H9 (cell line): ENCODE results near the gene FIBP. TPM values are rescaled to one million over a fixed set of nuclear protein-coding genes. Genes with fewer than 3 reads are reported as not detected.

ENCODE experiments used
- DNase-seq: peaks from one replicate; pipeline ENCODE4 v3.0.0-alpha.2; 2017
- H2AFZ ChIP-seq: one replicate; pipeline ENCODE4 v1.6.1; 2013; ENCODE audit warnings: mild to moderate bottlenecking, low read length, control low read depth, moderate library complexity
- H2AK5ac ChIP-seq: 2 replicates; pipeline ENCODE4 v1.6.1; 2013; ENCODE audit warnings: low read length, control low read depth, mixed read lengths; ENCODE audit not compliant: insufficient read length
- H2BK120ac ChIP-seq: one replicate; pipeline ENCODE4 v1.6.1; 2013; ENCODE audit warnings: low read depth, mild to moderate bottlenecking, low read length, control low read depth, inconsistent platforms; ENCODE audit not compliant: poor library complexity, severe bottlenecking
- H2BK12ac ChIP-seq: 2 replicates; pipeline ENCODE4 v1.6.1; 2013; ENCODE audit warnings: low read length, control low read depth, mixed read lengths, low read depth; ENCODE audit not compliant: insufficient read length
- H2BK15ac ChIP-seq: 2 replicates; pipeline ENCODE4 v1.6.1; 2013; ENCODE audit warnings: low read depth, low read length, control low read depth
- H2BK20ac ChIP-seq: one replicate; pipeline ENCODE4 v1.6.1; 2013; ENCODE audit warnings: low read depth, mild to moderate bottlenecking, low read length, control low read depth, inconsistent platforms; ENCODE audit not compliant: poor library complexity, severe bottlenecking
- H2BK5ac ChIP-seq: 2 replicates; pipeline ENCODE4 v1.6.1; 2013; ENCODE audit warnings: low read length, control low read depth, mixed read lengths; ENCODE audit not compliant: insufficient read length
- H3K14ac ChIP-seq: 2 replicates; pipeline ENCODE4 v1.6.1; 2013; ENCODE audit warnings: low read length, control low read depth; ENCODE audit not compliant: insufficient read depth
- H3K18ac ChIP-seq: 2 replicates; pipeline ENCODE4 v1.6.1; 2013; ENCODE audit warnings: low read depth, mild to moderate bottlenecking, mixed read lengths, low read length, control low read depth; ENCODE audit not compliant: insufficient read length
- H3K23ac ChIP-seq: 2 replicates; pipeline ENCODE4 v1.6.1; 2013; ENCODE audit warnings: low read length, control low read depth, mixed read lengths, low read depth; ENCODE audit not compliant: insufficient read length
- H3K23me2 ChIP-seq: 2 replicates; pipeline ENCODE4 v1.6.1; 2013; ENCODE audit warnings: low read depth, mild to moderate bottlenecking, mixed read lengths, low read length, control low read depth; ENCODE audit not compliant: insufficient read length, poor library complexity, severe bottlenecking
- H3K27ac ChIP-seq: 2 replicates; pipeline ENCODE4 v1.5.1; 2013; ENCODE audit warnings: low read length, control low read depth, mixed read lengths, low read depth; ENCODE audit not compliant: insufficient read length
- H3K27me3 ChIP-seq: 2 replicates; pipeline ENCODE4 v1.6.1; 2013; ENCODE audit warnings: low read length, control low read depth, inconsistent platforms; ENCODE audit not compliant: insufficient read depth
- H3K4ac ChIP-seq: 2 replicates; pipeline ENCODE4 v1.6.1; 2013; ENCODE audit warnings: low read depth, mild to moderate bottlenecking, control low read depth, inconsistent platforms, low read length, moderate library complexity
- H3K4me1 ChIP-seq: 2 replicates; pipeline ENCODE4 v1.6.1; 2013; ENCODE audit warnings: low read length, control low read depth, inconsistent platforms; ENCODE audit not compliant: insufficient read depth
- H3K4me2 ChIP-seq: 2 replicates; pipeline ENCODE4 v1.6.1; 2013; ENCODE audit warnings: low read length, control low read depth, mixed read lengths; ENCODE audit not compliant: insufficient read length, insufficient read depth
- H3K56ac ChIP-seq: 2 replicates; pipeline ENCODE4 v1.6.1; 2013; ENCODE audit warnings: low read depth, mild to moderate bottlenecking, mixed read lengths, low read length, control low read depth; ENCODE audit not compliant: insufficient read length
- H3K79me1 ChIP-seq: 2 replicates; pipeline ENCODE4 v1.6.1; 2013; ENCODE audit warnings: low read depth, mild to moderate bottlenecking, moderate library complexity, low read length, control low read depth, inconsistent platforms; ENCODE audit not compliant: insufficient read depth, poor library complexity, severe bottlenecking
- H3K79me2 ChIP-seq: 2 replicates; pipeline ENCODE4 v1.6.1; 2013; ENCODE audit warnings: low read length, control low read depth, inconsistent platforms; ENCODE audit not compliant: insufficient read depth
- H3K9ac ChIP-seq: 2 replicates; pipeline ENCODE4 v1.6.1; 2013; ENCODE audit warnings: low read length, control low read depth, mixed read lengths; ENCODE audit not compliant: insufficient read length; ENCODE audit errors: extremely low read depth
- H3K9me3 ChIP-seq: one replicate; pipeline ENCODE4 v1.6.1; 2013; ENCODE audit warnings: low read depth, low read length, inconsistent platforms; ENCODE audit not compliant: control insufficient read depth
- H3T11ph ChIP-seq: one replicate; pipeline ENCODE4 v1.6.1; 2013; ENCODE audit warnings: mild to moderate bottlenecking, low read length, control low read depth, inconsistent platforms
- H4K20me1 ChIP-seq: one replicate; pipeline ENCODE4 v1.6.1; 2013; ENCODE audit not compliant: control insufficient read depth, insufficient read length, insufficient read depth
- H4K5ac ChIP-seq: 2 replicates; pipeline ENCODE4 v1.6.1; 2013; ENCODE audit warnings: low read depth, mild to moderate bottlenecking, mixed read lengths, low read length, control low read depth; ENCODE audit not compliant: insufficient read length
- H4K8ac ChIP-seq: replicated peaks from 2 replicates; pipeline ENCODE4 v1.6.1; 2013; ENCODE audit warnings: low read length, control low read depth, mixed read lengths, low read depth; ENCODE audit not compliant: insufficient read length
- H4K91ac ChIP-seq: 2 replicates; pipeline ENCODE4 v1.6.1; 2013; ENCODE audit warnings: low read depth, mild to moderate bottlenecking, moderate library complexity, mixed read lengths, low read length, control low read depth; ENCODE audit not compliant: insufficient read length
- H3K27ac Mint-ChIP-seq, 3 experiments: 2 replicates in 2 of 3; 3 replicates in 1 of 3; pipeline ENCODE4 v1.8.0; 2020 to 2021; ENCODE audit warnings: mixed read lengths in 3 of 3, mild to moderate bottlenecking in 1 of 3, moderate library complexity in 1 of 3
- H3K27me3 Mint-ChIP-seq: 2 replicates; pipeline ENCODE4 v1.8.0; 2021; ENCODE audit warnings: low read depth, mild to moderate bottlenecking, moderate library complexity, mixed read lengths
- H3K36me3 Mint-ChIP-seq, 3 experiments: 2 replicates in 2 of 3; 3 replicates in 1 of 3; pipeline ENCODE4 v1.8.0; 2020 to 2021; ENCODE audit warnings: low read depth in 3 of 3, mixed read lengths in 3 of 3; ENCODE audit not compliant: insufficient read depth in 1 of 3
- H3K4me1 Mint-ChIP-seq, 2 experiments: 2 replicates each; pipeline ENCODE4 v1.8.0; 2020; ENCODE audit warnings: mixed read lengths in 2 of 2
- H3K4me3 Mint-ChIP-seq, 2 experiments: 2 replicates in 1 of 2; 3 replicates in 1 of 2; pipeline ENCODE4 v1.8.0; 2020 to 2021; ENCODE audit warnings: mild to moderate bottlenecking in 2 of 2, mixed read lengths in 2 of 2, moderate library complexity in 1 of 2
- H3K9me3 Mint-ChIP-seq, 2 experiments: 2 replicates in 1 of 2; 3 replicates in 1 of 2; pipeline ENCODE4 v1.8.0; 2020; ENCODE audit warnings: mild to moderate bottlenecking in 2 of 2, mixed read lengths in 2 of 2, moderate library complexity in 1 of 2
- WGBS: extraction: QIAGEN DNeasy Blood & Tissue Kit; methylation state at CpG from one replicate; pipeline ENCODE4 v1.1.7; 2013; ENCODE audit warnings: missing lambda C conversion rate, low lambda C conversion rate, mixed read lengths; ENCODE audit not compliant: insufficient read length; ENCODE audit errors: extremely low coverage; 5-methylcytosine and 5-hydroxymethylcytosine counted together
- total RNA-seq: library from RNA; stranded (reverse); gene quantifications from 2 replicates; pipeline ENCODE4 v1.2.1, GENCODE V29; 2021
- TF ChIP-seq, protein P1 (sequence below): fragments of 200-600 bp; sonication (generic); conservative IDR thresholded peaks from 3 replicates; pipeline ENCODE4 v1.8.0; 2021; ENCODE audit warnings: antibody characterized with exemption, mild to moderate bottlenecking

Gene FIBP
- total RNA-seq, 1 experiment from 2014 or later = 87.0 TPM

DNA sequence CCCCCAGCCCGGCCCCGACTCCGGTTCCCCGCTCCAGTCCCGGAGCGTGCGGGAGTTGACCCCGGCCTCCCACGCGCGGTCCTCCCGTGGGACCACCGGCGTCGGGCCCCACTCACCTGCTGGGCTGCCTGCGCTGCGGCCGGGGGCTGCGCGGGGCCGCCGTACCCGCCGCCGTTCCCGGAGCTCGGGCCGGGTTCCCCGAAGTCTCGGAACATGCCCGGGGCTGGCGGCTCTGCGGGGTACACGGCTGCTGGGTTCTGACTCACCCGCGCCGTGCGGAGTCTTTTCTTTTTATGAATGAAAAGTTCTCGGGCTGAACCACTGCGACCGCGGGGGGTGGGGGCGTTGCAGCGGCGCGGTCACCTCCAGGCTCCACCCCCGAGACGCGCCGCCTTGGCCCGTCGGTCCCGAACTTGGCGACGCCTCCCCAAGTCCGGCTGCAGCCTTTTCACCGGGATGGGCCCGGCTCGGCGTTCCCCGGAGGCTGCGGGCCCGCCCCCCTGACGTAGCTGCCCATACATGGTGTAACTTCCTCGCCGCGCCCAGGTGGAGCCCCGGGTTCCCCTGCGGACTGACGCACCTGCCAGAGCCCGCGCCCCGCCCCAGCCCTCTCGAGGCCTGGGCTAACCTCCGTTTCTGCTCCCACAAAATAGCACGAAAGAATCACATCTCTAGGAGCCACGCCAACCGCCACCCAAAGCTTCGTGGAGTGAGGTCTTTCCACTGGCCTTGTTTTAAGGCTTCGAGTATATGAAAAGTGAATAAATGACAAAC is 12.0 kb upstream of the FIBP start, which contains the start of gene FOSL1:
Gene FOSL1 (minus strand): TSS at position 264 of the 774 bp plus-strand sequence. CDS start 49 bp downstream, at position 215.
- Histone ChIP-seq H3K14ac (peak within 1 kb of the TSS; percentile 62; the same call in 1 of the 2 replicates), H2BK12ac (no peak within 1 kb of the TSS), H4K5ac (no peak within 1 kb of the TSS), H3K4me2 (peak within 1 kb of the TSS; percentile 86), H3K56ac (no peak within 1 kb of the TSS), H2BK15ac (no peak within 1 kb of the TSS), H2BK120ac (no peak within 1 kb of the TSS), H3K27ac (no peak within 1 kb of the TSS), H3K23ac (no peak within 1 kb of the TSS), H3K23me2 (peaks cover 9% of the 10 kb centered on the region), H3K79me2 (no peaks in the 10 kb centered on the region), H4K8ac (no peak within 1 kb of the TSS), H3K18ac (peak within 1 kb of the TSS; percentile 65), H3K4ac (no peak within 1 kb of the TSS), H3K27me3 (peaks cover 17% of the 10 kb centered on the region; the same call in 1 of the 2 replicates), H2BK5ac (no peak within 1 kb of the TSS), H3K4me1 (no peaks in the 10 kb centered on the region), H2AK5ac (no peak within 1 kb of the TSS), H2AFZ (no peak within 1 kb of the TSS), H3K79me1 (no peaks in the 10 kb centered on the region), H4K91ac (no peak within 1 kb of the TSS), H3K9me3 (no peaks in the 10 kb centered on the region), H3K9ac (no peak within 1 kb of the TSS), H2BK20ac (no peak within 1 kb of the TSS), H4K20me1 (no peaks in the 10 kb centered on the region), H3T11ph (no peak within 1 kb of the TSS)
- H3K9me3 Mint-ChIP-seq = no peaks in the 10 kb centered on the region; a peak in 1 of 5 replicates
- WGBS = no CpG with 5 or more reads among the region's 80 CpGs
- TF ChIP-seq, protein P1, sequence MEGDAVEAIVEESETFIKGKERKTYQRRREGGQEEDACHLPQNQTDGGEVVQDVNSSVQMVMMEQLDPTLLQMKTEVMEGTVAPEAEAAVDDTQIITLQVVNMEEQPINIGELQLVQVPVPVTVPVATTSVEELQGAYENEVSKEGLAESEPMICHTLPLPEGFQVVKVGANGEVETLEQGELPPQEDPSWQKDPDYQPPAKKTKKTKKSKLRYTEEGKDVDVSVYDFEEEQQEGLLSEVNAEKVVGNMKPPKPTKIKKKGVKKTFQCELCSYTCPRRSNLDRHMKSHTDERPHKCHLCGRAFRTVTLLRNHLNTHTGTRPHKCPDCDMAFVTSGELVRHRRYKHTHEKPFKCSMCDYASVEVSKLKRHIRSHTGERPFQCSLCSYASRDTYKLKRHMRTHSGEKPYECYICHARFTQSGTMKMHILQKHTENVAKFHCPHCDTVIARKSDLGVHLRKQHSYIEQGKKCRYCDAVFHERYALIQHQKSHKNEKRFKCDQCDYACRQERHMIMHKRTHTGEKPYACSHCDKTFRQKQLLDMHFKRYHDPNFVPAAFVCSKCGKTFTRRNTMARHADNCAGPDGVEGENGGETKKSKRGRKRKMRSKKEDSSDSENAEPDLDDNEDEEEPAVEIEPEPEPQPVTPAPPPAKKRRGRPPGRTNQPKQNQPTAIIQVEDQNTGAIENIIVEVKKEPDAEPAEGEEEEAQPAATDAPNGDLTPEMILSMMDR = no peak
- H3K27ac Mint-ChIP-seq = 0 out of 7 replicates have a peak within 1 kb of the TSS, but pooled peaks of 1 of the 3 experiments have one; percentile 14
- peak; percentile 99 for DNase-seq
- peaks cover 14 to 17% of the 10 kb centered on the region in 2 experiments for H3K4me1 Mint-ChIP-seq
- peaks cover 0 to 20% (median 0%) of the 10 kb centered on the region in 3 experiments; a peak in 2 of 7 replicates for H3K36me3 Mint-ChIP-seq
- H3K27me3 Mint-ChIP-seq = peaks cover 75% of the 10 kb centered on the region
- H3K4me3 Mint-ChIP-seq = peak within 1 kb of the TSS; percentile 78 to 80
